Stomach (tissue), 9 donors: Measurements from ENCODE around the gene MCC. TPM values are rescaled to one million over a fixed set of nuclear protein-coding genes. Genes with fewer than 3 reads are reported as not detected.
A peak's percentile ranks its signal among the peaks of the same experiment; 100 is the strongest.

Experiments
- DNase-seq, 2 donors: peaks; one replicate each; pipeline versions ENCODE4 v3.0.0 to v3.0.0-alpha.2; 2013 to 2019
- H3K27ac ChIP-seq, 5 donors: fragments of 200-600 bp in 4 of 5; sonication (generic) in 4 of 5; one replicate each; pipeline ENCODE4 v1.5.1; 2013 to 2019; ENCODE audit warnings: mild to moderate bottlenecking in 1 of 5, moderate library complexity in 1 of 5
- H3K27me3 ChIP-seq, 3 donors: fragments of 200-600 bp; sonication (generic); one replicate each; pipeline ENCODE4 v1.5.1; 2017 to 2019; ENCODE audit warnings: mixed run types in 1 of 3
- H3K36me3 ChIP-seq, 4 donors: fragments of 200-600 bp; sonication (generic); 1 replicate in 3 of 4; 2 replicates in 1 of 4; pipeline ENCODE4 v1.5.1; 2016 to 2019
- H3K4me1 ChIP-seq, 4 donors: fragments of 200-600 bp; sonication (generic); one replicate each; pipeline ENCODE4 v1.5.1; 2016 to 2019
- H3K4me3 ChIP-seq, 4 donors: fragments of 200-600 bp; sonication (generic) in 3 of 4; one replicate each; pipeline ENCODE4 v1.5.1; 2016 to 2019; ENCODE audit warnings: mild to moderate bottlenecking in 1 of 4
- H3K9me3 ChIP-seq, 4 donors: fragments of 200-600 bp; sonication (generic); one replicate each; pipeline ENCODE4 v1.5.1; 2016 to 2019
- EP300 ChIP-seq: sonication (generic); formaldehyde crosslinking; IDR thresholded peaks from one replicate; pipeline ENCODE4 v1.6.1; 2017; ENCODE audit warnings: antibody characterized with exemption
- POLR2A ChIP-seq, 4 donors: fragments of 450-650 bp; IDR thresholded peaks; one replicate each; pipeline ENCODE4 v1.6.1; 2016; ENCODE audit warnings: antibody characterized with exemption in 4 of 4, control low read depth in 2 of 4, mild to moderate bottlenecking in 1 of 4, moderate library complexity in 1 of 4
- POLR2AphosphoS5 ChIP-seq, 3 donors: sonication (generic); formaldehyde crosslinking; IDR thresholded peaks; one replicate each; pipeline ENCODE4 v1.6.1; 2016; ENCODE audit warnings: antibody characterized with exemption in 3 of 3
- WGBS, 5 donors: extraction: QIAGEN DNeasy Blood & Tissue Kit in 3 of 5; methylation state at CpG; one replicate each; pipeline versions ENCODE4 v1.1.5 to v1.1.7; 2013 to 2018; 5-methylcytosine and 5-hydroxymethylcytosine counted together
- intact Hi-C: fragments of 100-400 bp; cut with DNase I; formaldehyde crosslinking; loops from one replicate; pipeline ENCODE4 v1.15.1; 2023; ENCODE audit warnings: low total_unique reads
- polyA plus RNA-seq, 3 donors: library from polyadenylated mRNA; stranded (reverse); fragments of 200-250 nt; gene quantifications; one replicate each; pipeline ENCODE4 v1.2.3, GENCODE V29; 2013
- total RNA-seq, 5 donors: library from RNA; depleted of rRNA; stranded (reverse); fragments of >200 nt; gene quantifications; one replicate each; pipeline versions ENCODE4 v1.1.0 to v1.2.3, GENCODE V29; 2014 to 2016
- TF ChIP-seq, protein P1 (sequence below), 7 experiments: fragments of 450-650 bp in 4 of 7; fragments of 200-600 bp in 3 of 7; sonication (generic) in 3 of 7; IDR thresholded peaks; one replicate each; pipeline ENCODE4 v1.5.1; 2016 to 2019; ENCODE audit warnings: antibody characterized with exemption in 7 of 7, control low read depth in 2 of 7, mild to moderate bottlenecking in 1 of 7
- donor health status: healthy with polysubstance abuse.
- donor health status: Bipolar disorder and iron deficiency.
- donor health status: healthy.

The MCC gene
- total and polyA plus RNA-seq, 8 donors, result 3.8 to 35.1 (median 8.9) TPM

DNA sequence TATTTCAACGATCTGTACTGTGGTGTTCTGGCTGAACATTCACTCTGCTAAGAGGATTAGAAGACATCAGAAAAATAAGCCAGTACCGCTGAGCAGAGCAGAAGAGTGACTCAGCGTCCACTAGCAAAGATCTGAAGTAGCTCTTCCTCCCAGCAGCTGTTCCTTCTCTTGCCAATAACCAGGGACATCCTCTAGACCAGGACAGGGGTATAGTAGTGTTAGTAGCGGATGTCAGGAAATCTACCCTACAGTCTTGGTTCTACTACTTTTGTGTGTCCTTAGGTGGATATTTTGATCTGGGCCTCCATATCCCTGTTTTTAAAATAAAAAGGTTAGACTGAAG is 157.1 kb downstream of the MCC start:
- H3K27ac ChIP-seq, result no peak overlapping the region
- intact Hi-C loops, result no loop called here

GRCh38 chr5:113330533-113331208 is 157.6 kb downstream of the MCC start:
- Histone ChIP-seq H3K27me3 (peaks cover 0 to 6% (median 0%) of the 10 kb centered on the region in 3 donors), H3K4me1 (peaks cover 0 to 11% (median 4%) of the 10 kb centered on the region in 4 donors), H3K36me3 (no peaks in the 10 kb centered on the region), H3K27ac (no peak overlapping the region), H3K9me3 (no peaks in the 10 kb centered on the region), H3K4me3 (no peak overlapping the region)
- WGBS, 5 donors, result 8 to 16% (median 14%) methylated on average over 4 of the region's 4 CpGs
- TF ChIP-seq EP300 (no peak), POLR2A (IDR thresholded peaks at IDR 0.05) (no peak), POLR2AphosphoS5 (IDR thresholded peaks at IDR 0.05) (no peak)
- TF ChIP-seq, protein P1, sequence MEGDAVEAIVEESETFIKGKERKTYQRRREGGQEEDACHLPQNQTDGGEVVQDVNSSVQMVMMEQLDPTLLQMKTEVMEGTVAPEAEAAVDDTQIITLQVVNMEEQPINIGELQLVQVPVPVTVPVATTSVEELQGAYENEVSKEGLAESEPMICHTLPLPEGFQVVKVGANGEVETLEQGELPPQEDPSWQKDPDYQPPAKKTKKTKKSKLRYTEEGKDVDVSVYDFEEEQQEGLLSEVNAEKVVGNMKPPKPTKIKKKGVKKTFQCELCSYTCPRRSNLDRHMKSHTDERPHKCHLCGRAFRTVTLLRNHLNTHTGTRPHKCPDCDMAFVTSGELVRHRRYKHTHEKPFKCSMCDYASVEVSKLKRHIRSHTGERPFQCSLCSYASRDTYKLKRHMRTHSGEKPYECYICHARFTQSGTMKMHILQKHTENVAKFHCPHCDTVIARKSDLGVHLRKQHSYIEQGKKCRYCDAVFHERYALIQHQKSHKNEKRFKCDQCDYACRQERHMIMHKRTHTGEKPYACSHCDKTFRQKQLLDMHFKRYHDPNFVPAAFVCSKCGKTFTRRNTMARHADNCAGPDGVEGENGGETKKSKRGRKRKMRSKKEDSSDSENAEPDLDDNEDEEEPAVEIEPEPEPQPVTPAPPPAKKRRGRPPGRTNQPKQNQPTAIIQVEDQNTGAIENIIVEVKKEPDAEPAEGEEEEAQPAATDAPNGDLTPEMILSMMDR (IDR thresholded peaks at IDR 0.05), result peak in 3 of 7 experiments; percentile 21 to 29 (median 24)
- intact Hi-C loops, result no loop called here
- DNase-seq, result peak in 1 of 2 donors; percentile 70

More for the DNA sequence above, 157.1 kb downstream of the MCC start:
- H3K27me3 ChIP-seq, result peaks cover 0 to 8% (median 0%) of the 10 kb centered on the region in 3 donors
- H3K4me3 ChIP-seq, result no peak overlapping the region
- H3K4me1 ChIP-seq, result peaks cover 0 to 11% (median 4%) of the 10 kb centered on the region in 4 donors
- DNase-seq, result no peak
- H3K9me3 ChIP-seq, result no peaks in the 10 kb centered on the region
- 63 to 76% (median 71%) methylated on average over 4 of the region's 4 CpGs for WGBS, 5 donors
- TF ChIP-seq, protein P1 (IDR thresholded peaks at IDR 0.05), result no peak
- no peak for TF ChIP-seq EP300
- no peak for TF ChIP-seq POLR2A (IDR thresholded peaks at IDR 0.05)
- TF ChIP-seq POLR2AphosphoS5 (IDR thresholded peaks at IDR 0.05), result no peak
- H3K36me3 ChIP-seq, result no peaks in the 10 kb centered on the region

DNA sequence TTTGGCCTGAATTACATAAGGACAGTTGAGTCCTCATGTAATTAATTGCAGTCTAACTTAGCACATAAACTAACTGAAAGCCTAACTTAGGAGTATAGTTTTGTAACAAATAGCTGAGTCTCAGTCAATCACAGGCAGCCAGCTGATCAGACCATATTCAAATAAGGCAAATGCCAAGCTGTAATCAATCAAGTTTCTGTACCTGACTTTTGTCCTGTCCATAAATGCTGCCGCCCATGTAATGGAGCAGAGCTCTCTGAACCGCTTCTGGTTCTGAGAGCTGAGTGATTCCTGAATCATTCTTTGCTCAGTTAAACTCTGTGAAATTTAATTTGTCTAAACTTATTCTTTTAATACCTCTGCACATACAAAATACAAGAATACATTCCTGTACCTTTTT is 158.3 kb downstream of the MCC start:
- DNase-seq, result no peak
- Histone ChIP-seq H3K27ac (no peak overlapping the region), H3K4me3 (no peak overlapping the region), H3K9me3 (no peaks in the 10 kb centered on the region), H3K27me3 (peaks cover 0 to 6% (median 0%) of the 10 kb centered on the region in 3 donors), H3K36me3 (no peaks in the 10 kb centered on the region), H3K4me1 (peaks cover 0 to 11% (median 4%) of the 10 kb centered on the region in 4 donors)
- WGBS, 5 donors, result 46 to 85% (median 61%) methylated on average over 2 of the region's 2 CpGs
- TF ChIP-seq EP300, result no peak
- TF ChIP-seq POLR2A (IDR thresholded peaks at IDR 0.05), result no peak
- TF ChIP-seq, protein P1 (IDR thresholded peaks at IDR 0.05), result no peak
- no peak for TF ChIP-seq POLR2AphosphoS5 (IDR thresholded peaks at IDR 0.05)
- intact Hi-C loops, result no loop called here

GRCh38 chr5:113325054-113325453 is 163.2 kb downstream of the MCC start:
- no peak overlapping the region for H3K27ac ChIP-seq
- WGBS, 5 donors, result 59 to 87% (median 75%) methylated on average over 4 of the region's 4 CpGs
- no peaks in the 10 kb centered on the region for H3K36me3 ChIP-seq
- DNase-seq, result no peak
- H3K9me3 ChIP-seq, result no peaks in the 10 kb centered on the region
- peaks cover 2 to 17% (median 9%) of the 10 kb centered on the region in 4 donors for H3K4me1 ChIP-seq
- H3K27me3 ChIP-seq, result peaks cover 0 to 6% (median 0%) of the 10 kb centered on the region in 3 donors
- TF ChIP-seq, protein P1 (IDR thresholded peaks at IDR 0.05), result no peak
- TF ChIP-seq POLR2AphosphoS5 (IDR thresholded peaks at IDR 0.05) (no peak), EP300 (no peak), POLR2A (IDR thresholded peaks at IDR 0.05) (no peak)
- H3K4me3 ChIP-seq, result no peak overlapping the region
- intact Hi-C loops, result no loop called here
